ENCODE results near the gene SMOC1. TPM values are rescaled to one million over a fixed set of nuclear protein-coding genes. Genes with fewer than 3 reads are reported as not detected.
"Not testable (repeated sequence)": the region's sequence is repeated elsewhere in the genome, so short reads cannot be mapped to it uniquely, and the experiment has no call there.

Gene SMOC1
- total RNA-seq, 2 donors from 2014 or later, result not detected

GRCh38 chr14:69900603-69901002 lies 21.4 kb downstream of the SMOC1 start:
- Mint-ChIP-seq H3K27me3 (ENCODE audit: insufficient read depth) (peaks cover 5% of the 10 kb centered on the region), H3K4me1 (no peaks in the 10 kb centered on the region), H3K4me3 (no peak overlapping the region), H3K9me3 (peaks cover 32% of the 10 kb centered on the region), H3K27ac (no peak overlapping the region), H3K36me3 (ENCODE audit: low read depth) (no peaks in the 10 kb centered on the region)
- H3K27ac ChIP-seq (ENCODE audit: low read depth, low read length), result no peak overlapping the region
- 76 to 88% methylated on average over 1 of the region's 1 CpG for WGBS, 2 experiments (ENCODE audit: insufficient coverage in 1 of 2, insufficient read length in 1 of 2)
- H3K27me3 ChIP-seq (ENCODE audit: control insufficient read depth, insufficient read depth, low read length, poor library complexity, severe bottlenecking), result no peaks in the 10 kb centered on the region
- H3K4me3 ChIP-seq (ENCODE audit: low read length), result no peak overlapping the region
- H3K4me1 ChIP-seq (ENCODE audit: control insufficient read depth, insufficient read depth, low read length), result no peaks in the 10 kb centered on the region
- H3K9me3 ChIP-seq (ENCODE audit: control insufficient read depth, low read length), result peaks cover 11% of the 10 kb centered on the region
- no peak overlapping the region for H3K9ac ChIP-seq (ENCODE audit: extremely low read depth, low read length, poor library complexity, severe bottlenecking)
- TF ChIP-seq CTCF (conservative IDR thresholded peaks at IDR 0.05), result no peak
- no peak for DNase-seq
- no peaks in the 10 kb centered on the region for H3K36me3 ChIP-seq (ENCODE audit: control insufficient read depth, insufficient read depth, low read length)

- Mint-ChIP-seq H3K4me3 (no peak overlapping the region), H3K9me3 (peaks cover 30% of the 10 kb centered on the region), H3K4me1 (no peaks in the 10 kb centered on the region), H3K27ac (no peak overlapping the region), H3K27me3 (ENCODE audit: insufficient read depth) (no peaks in the 10 kb centered on the region), H3K36me3 (ENCODE audit: low read depth) (no peaks in the 10 kb centered on the region)
- Histone ChIP-seq H3K36me3 (ENCODE audit: control insufficient read depth, insufficient read depth, low read length) (no peaks in the 10 kb centered on the region), H3K9me3 (ENCODE audit: control insufficient read depth, low read length) (peaks cover 11% of the 10 kb centered on the region), H3K4me3 (ENCODE audit: low read length) (no peak overlapping the region), H3K27me3 (ENCODE audit: control insufficient read depth, insufficient read depth, low read length, poor library complexity, severe bottlenecking) (peaks cover 6% of the 10 kb centered on the region), H3K27ac (ENCODE audit: low read depth, low read length) (no peak overlapping the region), H3K4me1 (ENCODE audit: control insufficient read depth, insufficient read depth, low read length) (no peaks in the 10 kb centered on the region), H3K9ac (ENCODE audit: extremely low read depth, low read length, poor library complexity, severe bottlenecking) (no peak overlapping the region)
- DNase-seq, result no peak
- WGBS, 2 experiments (ENCODE audit: insufficient coverage in 1 of 2, insufficient read length in 1 of 2), result 60 to 82% methylated on average over 1 of the region's 1 CpG
- no peak for TF ChIP-seq CTCF (conservative IDR thresholded peaks at IDR 0.05)
Measured at GRCh38 chr14:69901113-69901951, 22.1 kb downstream of the SMOC1 start.

- H3K9ac ChIP-seq (ENCODE audit: extremely low read depth, low read length, poor library complexity, severe bottlenecking); H3K4me3 Mint-ChIP-seq; H3K36me3 Mint-ChIP-seq (ENCODE audit: low read depth); H3K27me3 Mint-ChIP-seq (ENCODE audit: insufficient read depth); H3K9me3 ChIP-seq (ENCODE audit: control insufficient read depth, low read length); H3K27ac Mint-ChIP-seq; H3K4me3 ChIP-seq (ENCODE audit: low read length); DNase-seq; H3K4me1 Mint-ChIP-seq; H3K27ac ChIP-seq (ENCODE audit: low read depth, low read length); H3K4me1 ChIP-seq (ENCODE audit: control insufficient read depth, insufficient read depth, low read length); H3K36me3 ChIP-seq (ENCODE audit: control insufficient read depth, insufficient read depth, low read length): not testable (repeated sequence)
- WGBS, 2 experiments (ENCODE audit: insufficient coverage in 1 of 2, insufficient read length in 1 of 2), result 91 to 97% methylated on average over 5 to 26 of the region's 29 CpGs
- H3K27me3 ChIP-seq (ENCODE audit: control insufficient read depth, insufficient read depth, low read length, poor library complexity, severe bottlenecking), result peaks cover 12% of the 10 kb centered on the region
- H3K9me3 Mint-ChIP-seq, result peaks cover 22% of the 10 kb centered on the region
Measured at GRCh38 chr14:69903046-69903445, 23.8 kb downstream of the SMOC1 start.

Measured in endodermal cell (in vitro differentiated cells).